K562 (cell line): Measurements from ENCODE around the gene CXCR5. TPM values are rescaled to one million over a fixed set of nuclear protein-coding genes. Genes with fewer than 3 reads are reported as not detected.

Source experiments
- ATAC-seq: fragments of 200-7000 bp; cut with Tn5 transposase; 3 replicates; pipeline ENCODE4 v1.9.1; 2020; ENCODE audit warnings: moderate library complexity
- BruUV-seq: library from RNA; stranded (reverse); fragments of 400-500 nt; replicated peaks from 2 replicates; lab custom pipeline; 2021; lab: Mats Ljungman, UMichigan
- CTCF ChIA-PET: fragments of 300-600 bp; formaldehyde crosslinking; extraction: SDS; loops from one replicate; lab custom pipeline; 2021; ENCODE audit warnings: low intra/inter-chr PET ratio; lab: Yijun Ruan, JAX
- POLR2A ChIA-PET: fragments of 300-600, 350-650 bp; sonication (Branson Sonifier 250); formaldehyde crosslinking; extraction: SDS; loops from one replicate; lab custom pipeline; 2021; ENCODE audit warnings: antibody characterized with exemption, inconsistent platforms; lab: Yijun Ruan, JAX
- DNase-seq, 4 experiments: peaks; one replicate each; pipeline versions ENCODE4 v3.0.0 to v3.0.0-alpha.2; 2011 to 2018; ENCODE audit warnings: low spot score in 3 of 4, mixed read lengths in 3 of 4; ENCODE audit errors: extremely low read depth in 1 of 4
- FAIRE-seq: peaks from 2 replicates; lab custom pipeline; 2011; peaks lifted over from hg19 to GRCh38; lab: Jason Lieb, UNC
- H2AFZ ChIP-seq: 2 replicates; pipeline ENCODE4 v1.6.0; 2011; ENCODE audit warnings: low read depth, low read length, control low read depth, inconsistent platforms
- H3K27ac ChIP-seq: fragments of 200-600 bp; 3 replicates; pipeline ENCODE4 v1.8.0; 2011; ENCODE audit warnings: low read depth, mild to moderate bottlenecking, control low read depth, inconsistent platforms, low read length, moderate library complexity, mixed read lengths; ENCODE audit errors: extremely low read depth
- H3K27me3 ChIP-seq, 2 experiments: fragments of 300-600 bp in 1 of 2; 2 replicates in 1 of 2; 3 replicates in 1 of 2; pipeline versions ENCODE4 v1.6.0 to v1.8.0; 2011; ENCODE audit warnings: inconsistent platforms in 2 of 2, low read length in 2 of 2, mild to moderate bottlenecking in 1 of 2, mixed read lengths in 1 of 2, moderate library complexity in 1 of 2; ENCODE audit not compliant: control insufficient read depth in 2 of 2, insufficient read depth in 2 of 2
- H3K36me3 ChIP-seq: fragments of 300-600 bp; 3 replicates; pipeline ENCODE4 v1.8.0; 2011; ENCODE audit warnings: mild to moderate bottlenecking, low read length, inconsistent platforms; ENCODE audit not compliant: control insufficient read depth, insufficient read depth
- H3K4me1 ChIP-seq, 2 experiments: fragments of 200-600 bp in 1 of 2; replicated peaks in 1 of 2; 2 replicates in 1 of 2; 3 replicates in 1 of 2; pipeline versions ENCODE4 v1.5.1 to v1.8.0; 2011; ENCODE audit warnings: inconsistent platforms in 2 of 2, low read length in 2 of 2, mild to moderate bottlenecking in 1 of 2, mixed read lengths in 1 of 2, moderate library complexity in 1 of 2; ENCODE audit not compliant: control insufficient read depth in 2 of 2, insufficient read depth in 2 of 2
- H3K4me2 ChIP-seq: 2 replicates; pipeline ENCODE4 v1.6.1; 2011; ENCODE audit warnings: low read length, control low read depth, inconsistent platforms, mixed read lengths; ENCODE audit not compliant: insufficient read depth
- H3K4me3 ChIP-seq: fragments of 200-600 bp; sonication (generic), shearing (Covaris generic); 2 replicates; pipeline ENCODE4 v1.5.1; 2016; ENCODE audit warnings: control low read depth, inconsistent platforms
- H3K79me2 ChIP-seq: fragments of 200-600 bp; 3 replicates; pipeline ENCODE4 v1.8.0; 2011; ENCODE audit warnings: low read length, inconsistent platforms; ENCODE audit not compliant: control insufficient read depth, insufficient read depth
- H3K9ac ChIP-seq, 2 experiments: 2 replicates each; pipeline versions ENCODE4 v1.6.0 to v1.6.1; 2011; ENCODE audit warnings: low read depth in 2 of 2, low read length in 2 of 2, control low read depth in 1 of 2, inconsistent platforms in 1 of 2, mild to moderate bottlenecking in 1 of 2, mixed read lengths in 1 of 2; ENCODE audit not compliant: insufficient read depth in 1 of 2
- H3K9me1 ChIP-seq: one replicate; pipeline ENCODE4 v1.6.0; 2011; ENCODE audit warnings: inconsistent platforms, mild to moderate bottlenecking, low read length, moderate library complexity; ENCODE audit not compliant: control insufficient read depth, insufficient read depth
- H3K9me3 ChIP-seq: replicated peaks from 2 replicates; pipeline ENCODE4 v1.5.1; 2011; ENCODE audit warnings: low read depth, low read length, inconsistent platforms; ENCODE audit not compliant: control insufficient read depth, insufficient read depth
- H4K20me1 ChIP-seq: replicated peaks from 2 replicates; pipeline ENCODE4 v1.6.1; 2011; ENCODE audit warnings: low read length, inconsistent platforms, mixed read lengths; ENCODE audit not compliant: control insufficient read depth, insufficient read depth
- CBFA2T2 ChIP-seq: fragments of 450-650 bp; conservative IDR thresholded peaks from 2 replicates; pipeline ENCODE4 v1.6.1; 2017; ENCODE audit warnings: mild to moderate bottlenecking
- CBFA2T3 ChIP-seq: fragments of 450-650 bp; IDR thresholded peaks from 2 replicates; pipeline ENCODE4 v1.6.1; 2017
- KDM1A ChIP-seq, 2 experiments: fragments of 450-650 bp; IDR thresholded peaks; 2 replicates each; pipeline ENCODE4 v1.6.1; 2016; ENCODE audit warnings: mild to moderate bottlenecking in 2 of 2
- NCOR1 ChIP-seq: fragments of 450-650 bp; IDR thresholded peaks from 2 replicates; pipeline ENCODE4 v1.6.1; 2016; ENCODE audit warnings: mild to moderate bottlenecking, moderate library complexity
- NFIC ChIP-seq: fragments of 450-650 bp; IDR thresholded peaks from 2 replicates; pipeline ENCODE4 v1.6.1; 2017; ENCODE audit warnings: mild to moderate bottlenecking, inconsistent platforms
- RCOR1 ChIP-seq, 2 experiments: IDR thresholded peaks; 2 replicates each; pipeline ENCODE4 v1.6.1; 2012; ENCODE audit warnings: low read depth in 2 of 2, low read length in 2 of 2, borderline replicate concordance in 1 of 2, improper control_type of control experiment in 1 of 2
- TAL1 ChIP-seq: fragments of 450-650 bp; IDR thresholded peaks from 2 replicates; pipeline ENCODE4 v1.6.1; 2016; ENCODE audit warnings: mild to moderate bottlenecking
- TCF3 ChIP-seq: sonication (generic); formaldehyde crosslinking; IDR thresholded peaks from 2 replicates; pipeline ENCODE4 v1.4.0; 2020; ENCODE audit warnings: mild to moderate bottlenecking, missing genetic modification reagents
- TEAD4 ChIP-seq, 2 experiments: sonication (generic) in 1 of 2; formaldehyde crosslinking in 1 of 2; IDR thresholded peaks; 2 replicates each; pipeline versions ENCODE4 v1.6.1 to v1.8.0; 2012 to 2022; ENCODE audit warnings: borderline replicate concordance in 1 of 2, inconsistent platforms in 1 of 2, low read length in 1 of 2, mild to moderate bottlenecking in 1 of 2, missing genetic modification reagents in 1 of 2
- XRCC4 ChIP-seq: IDR thresholded peaks from one replicate; pipeline ENCODE4 v1.6.1; 2011; ENCODE audit not compliant: insufficient read depth, insufficient read length; ENCODE audit errors: extremely low read depth
- ZBTB11 ChIP-seq, 3 experiments: fragments of 200-800 bp in 1 of 3; fragments of 250-450 bp in 1 of 3; fragments of 450-650 bp in 1 of 3; sonication (Bioruptor Pico) in 1 of 3; sonication (Bioruptor generic) in 1 of 3; formaldehyde crosslinking in 1 of 3; IDR thresholded peaks; 2 replicates each; pipeline versions ENCODE4 v1.6.1 to v1.8.0; 2016 to 2022; ENCODE audit warnings: mild to moderate bottlenecking in 2 of 3, missing genetic modification characterization in 2 of 3, missing compliant biosample characterization in 1 of 3, moderate library complexity in 1 of 3
- WGBS: fragments of 100-300 bp; shearing (Covaris generic); methylation state at CpG from one replicate; pipeline ENCODE4 v1.1.6; 2016; ENCODE audit warnings: low coverage, mixed read lengths; ENCODE audit not compliant: insufficient coverage; ENCODE audit errors: missing lambda C conversion rate; 5-methylcytosine and 5-hydroxymethylcytosine counted together
- in situ Hi-C: fragments of 300-500 bp; cut with MboI; formaldehyde crosslinking; loops from 4 replicates; pipeline ENCODE4 v1.15.0; 2018; ENCODE audit warnings: inconsistent platforms, mixed read lengths
- intact Hi-C: fragments of 100-400 bp; cut with micrococcal nuclease; formaldehyde crosslinking; loops from 2 replicates; pipeline ENCODE4 v1.14.2; 2022
- polyA plus RNA-seq, 8 experiments: library from polyadenylated mRNA; depleted of rRNA in 4 of 8; stranded (reverse) in 5 of 8; unstranded in 3 of 8; fragments of >200 nt; fragmentation: Nextera tagmentation in 2 of 8; fragmentation: Illumina TruSeq in 1 of 8; extraction: Ambion mirVana in 2 of 8; extraction: Trizol in 1 of 8; gene quantifications; 2 replicates each; pipeline versions ENCODE4 v1.2.1 to v1.2.3, GENCODE V29; 2011 to 2014; ENCODE audit warnings: inconsistent platforms in 1 of 8, missing spikeins in 1 of 8
- total RNA-seq, 7 experiments: library from RNA; depleted of rRNA in 6 of 7; stranded (reverse); fragments of >200 nt in 6 of 7; fragmentation: Illumina TruSeq in 2 of 7; extraction: Trizol in 2 of 7; gene quantifications; 2 replicates each; pipeline versions ENCODE4 v1.2.1 to v1.2.3, GENCODE V29; 2011 to 2021; ENCODE audit warnings: low replicate concordance in 1 of 7

CXCR5 gene
- total and polyA plus RNA-seq, 9 of the 15 experiments (the other 6 are each of a cell fraction or from before 2014, with no cell fraction given), result 0.03 to 0.06 TPM; not detected in 7

GRCh38 chr11:118938491-118939403 is 55.1 kb downstream of the CXCR5 start:
- H3K4me1 ChIP-seq, result peaks cover 0 to 10% of the 10 kb centered on the region in 2 experiments; a peak in 3 of 5 replicates
- H3K9me1 ChIP-seq, result no peaks in the 10 kb centered on the region
- H3K4me3 ChIP-seq, result no peak overlapping the region
- ChIA-PET POLR2A (no interaction called here), CTCF (no interaction called here)
- TF ChIP-seq RCOR1 (IDR thresholded peaks at IDR 0.05; ENCODE audit: borderline replicate concordance in 1 of 2, low read depth in 2 of 2, low read length in 2 of 2) (peak in 1 of 2 experiments; percentile 22; a peak in 1 of 4 replicates), TCF3 (peak; percentile 46; the same call in 1 of the 2 replicates), KDM1A (IDR thresholded peaks at IDR 0.05) (peak; percentile 74 to 76; a peak in 3 of 4 replicates), TEAD4 (IDR thresholded peaks at IDR 0.05; ENCODE audit: low read length) (peak; percentile 23; the same call in 1 of the 2 replicates), TEAD4 (CRISPR knock-in tag; IDR thresholded peaks at IDR 0.05; ENCODE audit: borderline replicate concordance) (no peak), NFIC (peak; percentile 57), CBFA2T2 (peak; percentile 54), XRCC4 (no peak), ZBTB11 (CRISPR knock-in tag; IDR thresholded peaks at IDR 0.05) (no peak), CBFA2T3 (peak; percentile 79), TAL1 (peak; percentile 56; the same call in 1 of the 2 replicates), NCOR1 (0 out of 2 replicates have a peak, but pooled peaks have one; percentile 18)
- in situ Hi-C loops, result no loop called here
- no peak for DNase-seq
- no peak overlapping the region for H3K4me2 ChIP-seq
- no peak overlapping the region for H2AFZ ChIP-seq
- H3K36me3 ChIP-seq, result no peaks in the 10 kb centered on the region
- no TSS peak for BruUV-seq
- ATAC-seq, result no peak
- H3K79me2 ChIP-seq, result no peaks in the 10 kb centered on the region
- peak; percentile 23 for FAIRE-seq
- intact Hi-C loops, result no loop called here
- peaks cover 2 to 4% of the 10 kb centered on the region in 2 experiments; a peak in 1 of 5 replicates for H3K27me3 ChIP-seq
- 15% methylated on average over 11 of the region's 11 CpGs for WGBS
- H3K9ac ChIP-seq, result no peak overlapping the region
- no peaks in the 10 kb centered on the region for H4K20me1 ChIP-seq
- no peaks in the 10 kb centered on the region for H3K9me3 ChIP-seq
- H3K27ac ChIP-seq, result no peak overlapping the region
